ENCODE results near the gene TTC7B.
"Not testable (repeated sequence)": the region's sequence is repeated elsewhere in the genome, so short reads cannot be mapped to it uniquely, and the experiment has no call there.

Gene TTC7B

GRCh38 chr14:90830931-90831701, 14.9 kb upstream of the TTC7B start:
- DNase-seq: no peak

- no peak for DNase-seq
Observed at GRCh38 chr14:90829677-90830076, 13.4 kb upstream of the TTC7B start.

GRCh38 chr14:90828642-90829487, 12.6 kb upstream of the TTC7B start:
- peak; percentile 39 for DNase-seq

- DNase-seq: peak; percentile 96
Observed at GRCh38 chr14:90827919-90828610, 11.8 kb upstream of the TTC7B start.

- DNase-seq: not testable (repeated sequence)
Observed at GRCh38 chr14:90823542-90823941, 7.3 kb upstream of the TTC7B start.

- peak; percentile 74 for DNase-seq
Observed at GRCh38 chr14:90820958-90821357, 4.7 kb upstream of the TTC7B start.

- DNase-seq: no peak
Observed at GRCh38 chr14:90819734-90820393, 3.6 kb upstream of the TTC7B start.

GRCh38 chr14:90818715-90819114, 2.5 kb upstream of the TTC7B start:
- no peak for DNase-seq

- DNase-seq: no peak
Observed at GRCh38 chr14:90816681-90817436, 629 bp upstream of the TTC7B start.

GRCh38 chr14:90815572-90815821, 733 bp downstream of the TTC7B start:
- peak; percentile 33 for DNase-seq

- DNase-seq: peak; percentile 31
Observed at GRCh38 chr14:90814806-90815571, 1.2 kb downstream of the TTC7B start.

- no peak for DNase-seq
Observed at GRCh38 chr14:90813442-90813841, 2.8 kb downstream of the TTC7B start.

GRCh38 chr14:90812109-90812508, 4.1 kb downstream of the TTC7B start:
- no peak for DNase-seq

- no peak for DNase-seq
Observed at GRCh38 chr14:90811641-90812040, 4.6 kb downstream of the TTC7B start.

GRCh38 chr14:90810806-90811205, 5.4 kb downstream of the TTC7B start:
- DNase-seq: no peak

- DNase-seq: no peak
Observed at GRCh38 chr14:90809530-90810312, 6.5 kb downstream of the TTC7B start.

GRCh38 chr14:90808759-90809529, 7.3 kb downstream of the TTC7B start:
- DNase-seq: no peak

GRCh38 chr14:90807060-90807459, 9.2 kb downstream of the TTC7B start:
- DNase-seq: no peak

GRCh38 chr14:90805662-90806540, 10.3 kb downstream of the TTC7B start:
- DNase-seq: peak; percentile 64
